ENCODE measurements around the gene ERBB4.

- TF ChIP-seq CTCF (IDR thresholded peaks at IDR 0.05) (no peak), POLR2A (IDR thresholded peaks at IDR 0.05) (no peak)
Observed at GRCh38 chr2:212344131-212344530, 194.5 kb downstream of the ERBB4 start.

Measured in Peyer's patch (tissue), 4 donors.